Stimulated activated CD4-positive, alpha-beta T cell treated with anti-CD3 and anti-CD28 coated beads, TNF-alpha, amount 100 ng/mL, for 24 hours (primary cell): Measurements from ENCODE around the gene SIRT7.
A peak's percentile ranks its signal among the peaks of the same experiment; 100 is the strongest.

Experiments
- DNase-seq, 3 experiments: peaks; one replicate each; pipeline ENCODE4 v3.0.0-alpha.2; 2020; ENCODE audit warnings: low read depth in 3 of 3

Gene SIRT7

GRCh38 chr17:81888105-81888987 is 29.6 kb downstream of the SIRT7 start:
- DNase-seq: no peak

- no peak for DNase-seq
Observed at GRCh38 chr17:81885869-81886548, 32.0 kb downstream of the SIRT7 start.

GRCh38 chr17:81885454-81885853 is 32.5 kb downstream of the SIRT7 start:
- DNase-seq: no peak

DNA sequence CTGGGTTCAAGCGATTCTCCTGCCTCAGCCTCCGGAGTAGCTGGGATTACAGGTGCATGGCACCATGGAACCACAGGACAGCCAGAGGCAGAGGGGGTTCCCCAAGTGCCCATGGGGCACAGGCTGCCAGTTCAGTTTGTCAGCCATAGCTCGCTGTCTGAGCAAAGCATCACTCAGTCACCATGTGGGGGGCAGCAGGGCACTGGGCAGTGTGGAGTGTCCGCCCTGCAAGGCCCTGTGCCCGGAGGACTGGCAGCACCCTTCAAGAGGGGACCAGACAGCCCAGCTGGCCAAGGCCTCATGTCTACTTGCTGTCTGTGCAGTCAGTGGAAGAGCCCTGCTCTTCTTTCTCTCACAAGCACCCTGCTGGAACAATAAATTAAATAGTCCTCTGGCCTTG is 33.0 kb downstream of the SIRT7 start:
- DNase-seq: no peak

DNA sequence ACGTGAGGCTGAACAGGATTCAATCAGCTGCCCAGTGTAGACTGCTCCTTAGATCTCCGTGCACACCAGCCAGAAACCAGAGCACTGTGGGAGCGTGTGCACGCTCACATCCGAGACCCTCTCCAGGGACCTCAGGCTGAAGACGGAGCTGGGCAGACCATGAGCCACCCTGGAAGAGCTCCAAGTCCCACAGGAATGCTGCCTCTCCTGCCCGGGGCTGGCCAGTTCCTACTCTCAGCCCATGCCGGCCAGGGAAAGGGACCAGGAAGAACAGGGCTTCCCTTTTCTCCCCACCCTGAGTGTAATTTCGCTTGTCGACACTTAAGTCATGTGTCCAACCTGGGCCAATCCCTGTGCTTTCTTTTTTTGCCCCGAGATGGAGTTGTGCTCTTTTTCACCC is 33.5 kb downstream of the SIRT7 start:
- no peak for DNase-seq

DNA sequence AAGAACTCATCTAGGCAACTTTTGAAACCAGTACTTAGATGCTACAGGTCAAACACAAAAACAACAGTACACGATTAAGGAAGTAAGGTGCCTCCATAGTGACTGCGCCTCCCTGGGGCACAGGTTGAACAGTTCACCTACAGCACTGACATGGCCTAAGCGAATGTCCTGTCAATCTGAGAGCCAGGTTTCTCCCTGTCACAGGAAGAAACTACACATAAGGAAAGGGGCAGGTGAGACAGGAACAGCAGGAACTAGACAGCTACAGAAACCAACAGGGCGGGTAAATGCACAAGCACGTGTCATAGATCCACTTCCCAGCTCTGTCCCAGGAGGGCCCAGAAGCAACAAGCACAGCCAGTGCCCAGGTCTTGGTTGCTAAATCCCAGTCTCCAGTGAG is 38.9 kb downstream of the SIRT7 start:
- DNase-seq: no peak

- no peak for DNase-seq
Observed at GRCh38 chr17:81878294-81878693, 39.7 kb downstream of the SIRT7 start.

DNA sequence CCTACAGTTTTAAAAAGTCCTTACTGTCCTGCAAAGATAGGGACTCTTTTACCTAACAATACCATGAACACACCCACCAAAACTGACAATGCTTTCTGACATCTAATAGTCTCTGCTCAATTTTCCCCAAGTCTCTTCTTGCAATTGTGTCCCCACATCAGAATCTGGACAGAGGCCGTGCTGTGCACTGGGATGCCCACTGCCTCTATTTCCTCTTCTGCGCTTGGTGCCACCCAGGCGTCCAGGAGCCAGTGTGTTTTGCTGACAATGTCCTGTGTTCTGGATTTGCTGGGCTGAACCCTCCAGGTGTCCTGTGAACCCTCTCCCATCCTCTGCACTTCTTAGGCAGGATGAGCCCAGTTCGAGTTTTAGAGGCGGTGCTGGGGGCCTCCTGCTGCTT is 40.4 kb downstream of the SIRT7 start:
- no peak for DNase-seq

DNA sequence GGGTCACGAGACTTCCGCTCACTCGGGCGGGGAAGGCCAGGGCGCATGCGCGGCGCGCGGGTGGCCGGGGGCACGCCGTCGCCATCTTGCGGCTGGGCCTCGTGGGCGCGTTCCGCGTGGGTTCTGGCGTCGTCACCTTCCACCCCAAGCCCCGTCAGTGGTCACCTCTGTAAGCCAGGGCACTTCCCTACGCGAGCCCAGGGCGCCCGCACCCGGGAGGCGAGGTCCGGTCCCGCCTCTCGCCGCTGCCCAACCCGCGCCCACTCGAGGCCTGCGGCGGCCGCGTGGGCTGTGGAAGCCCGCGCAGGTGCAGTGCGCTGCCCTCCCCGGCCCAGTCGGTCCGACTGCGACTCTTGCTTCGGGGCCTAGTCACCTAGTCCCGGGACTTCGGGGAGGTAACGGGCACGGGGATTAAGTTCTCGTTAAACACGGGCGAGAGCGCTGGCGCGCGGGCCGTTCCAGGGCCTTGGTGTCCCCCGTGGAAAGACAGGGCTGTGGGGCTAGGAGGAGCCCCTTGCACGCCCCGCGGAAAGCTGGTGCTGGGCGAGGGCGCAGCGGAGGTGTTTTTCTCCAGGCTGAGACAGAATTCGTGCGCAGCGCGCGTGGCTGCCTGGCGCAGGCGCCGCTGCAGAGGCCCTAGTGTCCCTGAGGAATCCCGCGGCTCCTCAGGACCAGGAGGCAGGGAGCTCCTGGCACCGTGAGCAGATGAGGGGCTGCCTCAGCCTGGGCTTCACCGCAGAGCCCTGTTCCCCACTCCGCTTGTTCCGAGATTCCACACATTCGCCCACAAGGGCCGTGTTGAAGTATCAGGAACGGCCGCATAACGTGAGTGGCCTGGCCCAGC is 46.4 kb downstream of the SIRT7 start:
- DNase-seq: peak; percentile 90 to 96 (median 93)

GRCh38 chr17:81870981-81871386 is 47.0 kb downstream of the SIRT7 start, which contains the start of gene ARHGDIA:
TSS of gene ARHGDIA (minus strand) at chr17:81871337. CDS start at chr17:81869930, 1,407 bp downstream.
- DNase-seq: no peak

- peak in 1 of 3 experiments; percentile 37 for DNase-seq
Observed at GRCh38 chr17:81870131-81870980, 47.6 kb downstream of the SIRT7 start.

- DNase-seq: peak in 1 of 3 experiments; percentile 40
Observed at GRCh38 chr17:81869221-81870130, 48.5 kb downstream of the SIRT7 start.

DNA sequence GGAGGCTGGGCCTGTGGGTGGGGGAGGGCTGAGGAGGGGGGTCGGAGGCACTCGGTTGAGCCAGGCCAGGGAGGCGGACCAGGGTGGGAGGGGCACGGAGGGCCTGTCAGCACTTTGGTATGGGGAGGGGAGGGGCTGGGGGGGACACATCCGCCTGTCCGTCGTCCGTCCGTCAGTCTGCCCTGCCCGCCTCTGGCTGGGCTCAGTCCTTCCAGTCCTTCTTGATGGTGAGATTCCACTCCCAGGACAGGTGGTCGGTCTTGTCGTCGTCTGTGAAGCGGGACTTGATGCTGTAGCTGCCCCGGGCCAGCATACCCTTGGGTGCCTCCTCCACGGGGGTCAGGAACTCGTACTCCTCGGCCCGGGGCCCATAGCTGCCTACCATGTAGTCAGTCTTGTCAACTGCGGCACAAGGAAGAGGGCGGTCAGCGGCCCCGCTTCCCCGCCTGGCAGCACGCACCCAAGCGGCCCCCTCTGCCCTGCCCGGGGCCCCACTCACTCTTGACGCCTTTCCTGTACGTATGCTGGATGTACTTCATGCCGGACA is 49.2 kb downstream of the SIRT7 start:
- DNase-seq: no peak

- no peak for DNase-seq
Observed at GRCh38 chr17:81867991-81868673, 49.8 kb downstream of the SIRT7 start.

DNA sequence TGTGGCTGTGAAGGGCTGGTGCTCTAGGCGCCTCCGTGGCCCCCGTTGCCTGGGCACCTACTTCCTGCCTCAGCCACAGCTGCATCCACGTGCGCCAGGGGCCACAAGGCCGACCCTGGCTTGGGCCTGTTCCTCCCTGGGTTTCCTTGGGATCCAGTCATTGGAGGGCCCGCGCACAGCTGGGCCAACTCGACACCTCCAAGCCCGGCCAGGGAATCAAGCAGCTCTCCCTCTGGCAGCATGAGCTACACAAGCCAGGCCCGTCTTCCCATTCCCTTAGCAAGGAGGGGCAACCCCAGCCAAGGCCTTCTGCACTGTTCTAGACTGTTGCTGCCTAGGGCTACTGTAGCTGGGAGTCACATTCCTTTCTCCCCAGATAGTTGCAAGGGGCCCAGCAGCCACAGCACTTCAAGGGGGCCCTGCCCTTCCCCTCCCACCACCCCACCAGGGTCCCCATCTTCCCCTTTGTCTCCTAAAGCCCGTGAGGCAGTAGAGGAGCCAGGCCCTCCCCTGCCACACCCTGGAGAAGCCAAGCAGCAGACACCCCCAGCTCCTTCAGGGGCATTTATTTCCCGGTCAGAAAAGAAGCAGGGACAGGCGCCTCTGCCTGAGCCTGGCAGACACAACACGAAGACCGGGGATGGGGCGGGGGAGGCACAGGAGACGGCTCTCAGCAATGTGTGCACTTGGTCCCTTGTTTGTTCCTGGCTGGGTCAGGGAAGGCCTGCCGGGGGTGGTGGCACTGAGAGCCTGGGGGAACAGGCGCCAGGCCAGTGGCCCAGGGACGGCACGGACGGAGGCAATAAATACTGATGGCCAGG is 50.6 kb downstream of the SIRT7 start:
- peak in 1 of 3 experiments; percentile 34 for DNase-seq

DNA sequence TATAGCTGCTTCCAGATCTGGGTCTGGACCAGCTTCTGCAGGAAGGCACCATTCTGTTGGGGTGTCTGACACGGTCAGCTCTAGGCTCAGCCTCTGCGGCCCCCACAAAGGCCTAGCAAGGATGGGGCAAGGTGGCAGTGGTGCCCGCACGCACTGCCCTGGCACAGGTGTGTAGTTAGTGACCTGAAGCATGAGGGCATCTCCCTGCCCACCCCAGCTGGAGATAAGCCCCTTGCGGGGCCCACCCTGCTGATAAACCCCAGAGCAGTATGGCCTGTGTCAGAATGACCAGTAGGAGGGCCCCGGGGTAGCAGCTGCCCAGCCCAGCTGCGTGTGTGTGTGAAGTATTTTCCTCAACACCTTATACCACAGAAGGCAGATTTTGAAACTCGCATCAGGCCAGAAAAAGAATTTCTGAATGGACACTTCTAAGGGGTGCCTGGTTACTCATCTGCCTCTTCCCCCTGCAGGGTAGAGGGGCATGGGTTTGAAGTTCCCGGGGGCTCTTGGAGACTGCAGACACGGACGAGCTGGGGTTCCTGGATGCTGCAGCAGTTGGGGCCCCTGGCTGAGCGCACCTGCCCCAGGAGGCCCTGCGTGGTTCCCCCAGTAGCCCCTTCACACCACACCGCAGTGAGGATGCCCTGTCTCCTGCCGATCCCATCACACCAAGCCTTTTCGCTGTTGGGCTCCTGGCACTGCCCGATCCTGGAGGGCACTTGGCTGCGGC is 51.4 kb downstream of the SIRT7 start:
- DNase-seq: peak in 1 of 3 experiments; percentile 27

- no peak for DNase-seq
Observed at GRCh38 chr17:81865733-81866439, 52.1 kb downstream of the SIRT7 start.
